ENCODE results near the gene TOM1.

DNA sequence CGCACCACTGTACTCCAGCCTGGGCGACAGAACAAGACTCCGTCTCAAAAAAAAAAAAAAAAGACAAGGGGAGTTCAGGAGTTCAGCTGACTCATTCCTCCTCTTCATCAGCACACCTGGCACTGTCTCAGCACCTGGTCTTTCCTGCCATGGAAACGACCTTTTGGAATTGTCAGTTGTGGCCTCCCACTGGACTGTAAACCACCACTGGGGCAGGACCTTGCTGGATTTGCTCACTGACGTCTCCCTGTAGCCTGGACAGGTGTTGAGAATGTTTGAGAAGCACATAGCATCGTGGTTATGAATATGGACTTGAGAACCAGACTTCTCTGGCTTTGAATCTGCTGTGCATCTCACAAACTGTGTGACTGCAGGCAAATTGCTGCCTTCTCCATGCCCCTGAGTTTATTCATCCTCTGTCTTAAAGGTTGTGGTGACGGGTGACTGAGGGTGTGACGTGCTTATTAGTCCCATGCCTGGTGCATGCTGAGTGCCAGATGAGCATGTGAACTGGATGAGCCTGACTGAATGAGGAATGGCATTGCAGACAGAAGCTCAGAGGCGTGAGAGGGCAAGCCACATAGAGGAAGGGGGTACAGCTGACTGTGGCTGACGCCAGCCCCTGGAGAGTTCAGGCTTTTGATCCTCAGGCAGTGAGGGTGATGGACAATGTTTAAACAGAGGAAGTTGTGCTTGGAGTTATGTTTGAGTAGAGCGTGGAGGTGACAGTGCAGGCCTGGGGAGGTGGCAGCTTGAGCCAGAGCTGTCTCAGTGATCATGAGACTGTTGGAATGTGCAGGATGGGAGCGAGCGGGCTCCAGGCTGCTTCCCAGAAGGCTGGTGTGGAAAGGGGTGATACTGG lies 12.7 kb downstream of the TOM1 start:
- TF ChIP-seq, protein P1, sequence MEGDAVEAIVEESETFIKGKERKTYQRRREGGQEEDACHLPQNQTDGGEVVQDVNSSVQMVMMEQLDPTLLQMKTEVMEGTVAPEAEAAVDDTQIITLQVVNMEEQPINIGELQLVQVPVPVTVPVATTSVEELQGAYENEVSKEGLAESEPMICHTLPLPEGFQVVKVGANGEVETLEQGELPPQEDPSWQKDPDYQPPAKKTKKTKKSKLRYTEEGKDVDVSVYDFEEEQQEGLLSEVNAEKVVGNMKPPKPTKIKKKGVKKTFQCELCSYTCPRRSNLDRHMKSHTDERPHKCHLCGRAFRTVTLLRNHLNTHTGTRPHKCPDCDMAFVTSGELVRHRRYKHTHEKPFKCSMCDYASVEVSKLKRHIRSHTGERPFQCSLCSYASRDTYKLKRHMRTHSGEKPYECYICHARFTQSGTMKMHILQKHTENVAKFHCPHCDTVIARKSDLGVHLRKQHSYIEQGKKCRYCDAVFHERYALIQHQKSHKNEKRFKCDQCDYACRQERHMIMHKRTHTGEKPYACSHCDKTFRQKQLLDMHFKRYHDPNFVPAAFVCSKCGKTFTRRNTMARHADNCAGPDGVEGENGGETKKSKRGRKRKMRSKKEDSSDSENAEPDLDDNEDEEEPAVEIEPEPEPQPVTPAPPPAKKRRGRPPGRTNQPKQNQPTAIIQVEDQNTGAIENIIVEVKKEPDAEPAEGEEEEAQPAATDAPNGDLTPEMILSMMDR (IDR thresholded peaks at IDR 0.05; ENCODE audit: low read depth, low read length), result no peak
- TF ChIP-seq POLR2A (IDR thresholded peaks at IDR 0.05; ENCODE audit: extremely low read depth, insufficient read length), result no peak
